ENCODE results near the gene BRD8. TPM values are rescaled to one million over a fixed set of nuclear protein-coding genes. Genes with fewer than 3 reads are reported as not detected.
"Not testable (repeated sequence)": the region's sequence is repeated elsewhere in the genome, so short reads cannot be mapped to it uniquely, and the experiment has no call there.

Gene BRD8
- total and polyA plus RNA-seq, 2 donors (not counting 1 experiment from before 2014, with no cell fraction given): 22.9 to 98.9 TPM

GRCh38 chr5:138157626-138158025 lies 20.8 kb downstream of the BRD8 start:
- H3K27ac Mint-ChIP-seq: no peak overlapping the region

DNA sequence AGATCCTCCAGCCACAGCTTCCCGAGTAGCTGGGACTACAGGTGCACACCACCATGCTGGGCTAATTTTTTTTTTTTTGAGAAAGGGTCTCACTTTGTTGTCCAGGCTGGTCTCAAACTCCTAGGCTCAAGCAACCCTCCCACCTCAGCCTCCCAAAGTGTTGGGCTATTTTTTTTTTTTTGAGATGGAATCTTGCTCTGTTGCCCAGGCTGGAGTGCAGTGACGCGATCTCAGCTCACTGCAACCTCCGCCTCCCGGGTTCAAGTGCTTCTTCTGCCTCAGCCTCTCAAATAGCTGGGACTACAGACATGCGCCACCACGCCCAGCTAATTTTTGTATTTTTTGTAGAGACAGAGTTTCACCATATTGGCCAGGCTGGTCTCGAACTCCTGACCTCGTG lies 22.5 kb downstream of the BRD8 start:
- H3K36me3 ChIP-seq (replicated peaks in 1 of 2; ENCODE audit: control extremely low read depth in 1 of 2, control insufficient read depth in 1 of 2, extremely low read depth in 1 of 2, insufficient read depth in 2 of 2, low read length in 1 of 2): peaks cover 20 to 44% of the 10 kb centered on the region in 2 experiments
- H3K79me2 ChIP-seq (ENCODE audit: control insufficient read depth, insufficient read depth, low read length); H3K9ac ChIP-seq (ENCODE audit: low read length); DNase-seq; H4K20me1 ChIP-seq (ENCODE audit: control insufficient read depth, insufficient read depth, low read length, poor library complexity, severe bottlenecking); H2AFZ ChIP-seq (ENCODE audit: insufficient read depth, low read depth, low read length, poor library complexity, severe bottlenecking); H3K4me1 Mint-ChIP-seq; ATAC-seq (ENCODE audit: low read depth); H3K27ac ChIP-seq (ENCODE audit: low read length in 2 of 2); H3K27ac Mint-ChIP-seq; H3K4me2 ChIP-seq (replicated peaks; ENCODE audit: low read depth, low read length, poor library complexity, severe bottlenecking); H3K27me3 ChIP-seq (replicated peaks in 1 of 4; ENCODE audit: control extremely low read depth in 1 of 4, control insufficient read depth in 3 of 4, insufficient read depth in 4 of 4, low read length in 3 of 4); H3K9me3 Mint-ChIP-seq (ENCODE audit: insufficient read depth); H3K4me3 ChIP-seq (ENCODE audit: control extremely low read depth in 1 of 5, extremely low read depth in 1 of 5, insufficient read depth in 1 of 5, low read depth in 2 of 5, low read length in 4 of 5); POLR2A ChIA-PET; intact Hi-C loops (cut with micrococcal nuclease); H3K4me1 ChIP-seq (ENCODE audit: control insufficient read depth in 2 of 2, insufficient read depth in 2 of 2, low read length in 2 of 2); H3K9me3 ChIP-seq (ENCODE audit: control extremely low read depth in 1 of 3, control insufficient read depth in 2 of 3, insufficient read depth in 1 of 3, low read length in 2 of 3); H3K27me3 Mint-ChIP-seq; H3K4me3 Mint-ChIP-seq: not testable (repeated sequence)
- CTCF ChIA-PET: interaction anchor here (0.7 kb wide), 1 partner anchor 30 kb away, joined by 3 read pairs; no protein-coding TSS in a partner anchor
- 100% methylated on average over 5 of the region's 9 CpGs for WGBS (ENCODE audit: insufficient coverage)

More at GRCh38 chr5:138157626-138158025, 20.8 kb downstream of the BRD8 start:
- Mint-ChIP-seq H3K4me3 (no peak overlapping the region), H3K27me3 (no peaks in the 10 kb centered on the region), H3K4me1 (no peaks in the 10 kb centered on the region), H3K9me3 (ENCODE audit: insufficient read depth) (no peaks in the 10 kb centered on the region)
- Histone ChIP-seq H3K27me3 (replicated peaks in 1 of 4; ENCODE audit: control extremely low read depth in 1 of 4, control insufficient read depth in 3 of 4, insufficient read depth in 4 of 4, low read length in 3 of 4) (no peaks in the 10 kb centered on the region), H3K4me2 (replicated peaks; ENCODE audit: low read depth, low read length, poor library complexity, severe bottlenecking) (no peak overlapping the region), H4K20me1 (ENCODE audit: control insufficient read depth, insufficient read depth, low read length, poor library complexity, severe bottlenecking) (no peaks in the 10 kb centered on the region), H3K9me3 (ENCODE audit: control extremely low read depth in 1 of 3, control insufficient read depth in 2 of 3, insufficient read depth in 1 of 3, low read length in 2 of 3) (no peaks in the 10 kb centered on the region), H3K79me2 (ENCODE audit: control insufficient read depth, insufficient read depth, low read length) (no peaks in the 10 kb centered on the region), H3K4me3 (ENCODE audit: control extremely low read depth in 1 of 5, extremely low read depth in 1 of 5, insufficient read depth in 1 of 5, low read depth in 2 of 5, low read length in 4 of 5) (no peak overlapping the region), H3K9ac (ENCODE audit: low read length) (no peak overlapping the region), H3K36me3 (replicated peaks in 1 of 2; ENCODE audit: control extremely low read depth in 1 of 2, control insufficient read depth in 1 of 2, extremely low read depth in 1 of 2, insufficient read depth in 2 of 2, low read length in 1 of 2) (peaks cover 20 to 60% of the 10 kb centered on the region in 2 experiments), H2AFZ (ENCODE audit: insufficient read depth, low read depth, low read length, poor library complexity, severe bottlenecking) (no peak overlapping the region), H3K27ac (ENCODE audit: low read length in 2 of 2) (no peak overlapping the region), H3K4me1 (ENCODE audit: control insufficient read depth in 2 of 2, insufficient read depth in 2 of 2, low read length in 2 of 2) (no peaks in the 10 kb centered on the region)
- TF ChIP-seq EZH2 (IDR thresholded peaks at IDR 0.05; ENCODE audit: borderline replicate concordance, insufficient read depth, low read depth, low read length, poor library complexity, severe bottlenecking): no peak
- TF ChIP-seq, protein P1, sequence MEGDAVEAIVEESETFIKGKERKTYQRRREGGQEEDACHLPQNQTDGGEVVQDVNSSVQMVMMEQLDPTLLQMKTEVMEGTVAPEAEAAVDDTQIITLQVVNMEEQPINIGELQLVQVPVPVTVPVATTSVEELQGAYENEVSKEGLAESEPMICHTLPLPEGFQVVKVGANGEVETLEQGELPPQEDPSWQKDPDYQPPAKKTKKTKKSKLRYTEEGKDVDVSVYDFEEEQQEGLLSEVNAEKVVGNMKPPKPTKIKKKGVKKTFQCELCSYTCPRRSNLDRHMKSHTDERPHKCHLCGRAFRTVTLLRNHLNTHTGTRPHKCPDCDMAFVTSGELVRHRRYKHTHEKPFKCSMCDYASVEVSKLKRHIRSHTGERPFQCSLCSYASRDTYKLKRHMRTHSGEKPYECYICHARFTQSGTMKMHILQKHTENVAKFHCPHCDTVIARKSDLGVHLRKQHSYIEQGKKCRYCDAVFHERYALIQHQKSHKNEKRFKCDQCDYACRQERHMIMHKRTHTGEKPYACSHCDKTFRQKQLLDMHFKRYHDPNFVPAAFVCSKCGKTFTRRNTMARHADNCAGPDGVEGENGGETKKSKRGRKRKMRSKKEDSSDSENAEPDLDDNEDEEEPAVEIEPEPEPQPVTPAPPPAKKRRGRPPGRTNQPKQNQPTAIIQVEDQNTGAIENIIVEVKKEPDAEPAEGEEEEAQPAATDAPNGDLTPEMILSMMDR (IDR thresholded peaks at IDR 0.05): no peak
- ATAC-seq (ENCODE audit: low read depth) (no peak), DNase-seq (no peak)
- CTCF ChIA-PET: no interaction called here
- intact Hi-C loops (cut with micrococcal nuclease): no loop called here
- WGBS (ENCODE audit: insufficient coverage): 100% methylated on average over 1 of the region's 1 CpG
- POLR2A ChIA-PET: no interaction called here

All from B cell (primary cell).